Lung (tissue), 12 donors: ENCODE results near the gene ZNF385A. TPM values are rescaled to one million over a fixed set of nuclear protein-coding genes. Genes with fewer than 3 reads are reported as not detected.
A peak's percentile ranks its signal among the peaks of the same experiment; 100 is the strongest.

ENCODE experiments used
- ATAC-seq: fragments of 200-7000 bp; cut with Tn5 transposase; one replicate; pipeline ENCODE4 v1.9.1; 2020; ENCODE audit warnings: moderate number of reproducible peaks; ENCODE audit not compliant: insufficient read depth, low FRiP score
- DNase-seq, 3 donors: peaks; one replicate each; pipeline ENCODE4 v3.0.0-alpha.2; 2013 to 2017
- H3K27ac ChIP-seq, 2 donors: one replicate each; pipeline ENCODE4 v1.5.1; 2013; ENCODE audit warnings: mild to moderate bottlenecking in 2 of 2, moderate library complexity in 2 of 2, control low read depth in 1 of 2, inconsistent platforms in 1 of 2, low read depth in 1 of 2, low read length in 1 of 2
- H3K27me3 ChIP-seq, 3 donors: one replicate each; pipeline ENCODE4 v1.5.1; 2013; ENCODE audit warnings: low read length in 2 of 3; ENCODE audit not compliant: control insufficient read depth in 3 of 3, insufficient read depth in 3 of 3
- H3K36me3 ChIP-seq, 4 donors: one replicate each; pipeline ENCODE4 v1.5.1; 2013; ENCODE audit warnings: low read length in 4 of 4, mild to moderate bottlenecking in 1 of 4, moderate library complexity in 1 of 4; ENCODE audit not compliant: control insufficient read depth in 4 of 4, insufficient read depth in 4 of 4
- H3K4me1 ChIP-seq, 5 donors: one replicate each; pipeline ENCODE4 v1.5.1; 2013; ENCODE audit warnings: low read length in 5 of 5, mild to moderate bottlenecking in 2 of 5, moderate library complexity in 1 of 5; ENCODE audit not compliant: control insufficient read depth in 5 of 5, insufficient read depth in 5 of 5
- H3K4me3 ChIP-seq: one replicate; pipeline ENCODE4 v1.5.1; 2013; ENCODE audit warnings: mild to moderate bottlenecking, control low read depth, moderate library complexity
- H3K9ac ChIP-seq, 2 donors: one replicate each; pipeline ENCODE4 v1.5.1; 2013; ENCODE audit warnings: low read length in 2 of 2, control low read depth in 1 of 2; ENCODE audit not compliant: insufficient read depth in 1 of 2
- H3K9me3 ChIP-seq, 4 donors: one replicate each; pipeline ENCODE4 v1.5.1; 2013; ENCODE audit warnings: low read length in 3 of 4, mild to moderate bottlenecking in 1 of 4, moderate library complexity in 1 of 4; ENCODE audit not compliant: control insufficient read depth in 4 of 4, insufficient read depth in 3 of 4
- CTCF ChIP-seq: IDR thresholded peaks from 2 replicates; pipeline ENCODE4 v1.5.1; 2012; ENCODE audit warnings: mild to moderate bottlenecking; ENCODE audit errors: control extremely low read depth, extremely low read depth
- WGBS, 2 donors: extraction: QIAGEN DNeasy Blood & Tissue Kit; methylation state at CpG; one replicate each; pipeline ENCODE4 v1.1.7; 2013; 5-methylcytosine and 5-hydroxymethylcytosine counted together
- polyA plus RNA-seq, 2 donors: library from polyadenylated mRNA; stranded (reverse); fragments of 200-250 nt; gene quantifications; one replicate each; pipeline ENCODE4 v1.2.1, GENCODE V29; 2013
- total RNA-seq, 2 donors: library from RNA; depleted of rRNA in 1 of 2; stranded (reverse); fragments of >200 nt in 1 of 2; gene quantifications; one replicate each; pipeline ENCODE4 v1.2.1, GENCODE V29; 2014 to 2021
- donor health status: control.
- donor health status: control.
- donor health status: Bipolar disorder and iron deficiency.
- donor health status: healthy.
- donor health status: DM: yes; HTN: yes; CAD: no.

ZNF385A gene
- total and polyA plus RNA-seq, 4 donors = 7.6 to 26.1 (median 16.6) TPM

- DNase-seq = no peak
- H3K27ac ChIP-seq = peak overlapping the region; percentile 84 to 91
- 25 to 43% methylated on average over 10 of the region's 10 CpGs for WGBS, 2 donors
These were observed 27.1 kb upstream of the ZNF385A start for GRCh38 chr12:54411391-54412241.

GRCh38 chr12:54409267-54409666 lies 24.7 kb upstream of the ZNF385A start:
- Histone ChIP-seq H3K27ac (peak overlapping the region in 1 of 2 donors; percentile 6), H3K4me3 (no peak overlapping the region), H3K36me3 (peaks cover 8 to 34% (median 20%) of the 10 kb centered on the region in 4 donors), H3K4me1 (peaks cover 0 to 26% (median 11%) of the 10 kb centered on the region in 5 donors), H3K9ac (no peak overlapping the region), H3K9me3 (no peaks in the 10 kb centered on the region), H3K27me3 (no peaks in the 10 kb centered on the region)
- TF ChIP-seq CTCF = no peak
- DNase-seq = no peak
- no peak for ATAC-seq
- WGBS, 2 donors = 90 to 96% methylated on average over 7 to 8 of the region's 8 CpGs

More at GRCh38 chr12:54411391-54412241, 27.1 kb upstream of the ZNF385A start:
- Histone ChIP-seq H3K27me3 (no peaks in the 10 kb centered on the region), H3K9ac (no peak overlapping the region), H3K9me3 (no peaks in the 10 kb centered on the region), H3K36me3 (peaks cover 0 to 20% (median 10%) of the 10 kb centered on the region in 4 donors), H3K4me1 (peaks cover 0 to 28% (median 11%) of the 10 kb centered on the region in 5 donors), H3K4me3 (no peak overlapping the region)
- peak; percentile 73 for ATAC-seq
- no peak for TF ChIP-seq CTCF

- Histone ChIP-seq H3K27ac (peak overlapping the region; percentile 5 to 54), H3K9ac (no peak overlapping the region), H3K4me1 (peaks cover 0 to 11% (median 0%) of the 10 kb centered on the region in 5 donors), H3K27me3 (no peaks in the 10 kb centered on the region), H3K9me3 (no peaks in the 10 kb centered on the region), H3K4me3 (no peak overlapping the region), H3K36me3 (peaks cover 13 to 49% (median 30%) of the 10 kb centered on the region in 4 donors)
- no peak for DNase-seq
- 37 to 46% methylated on average over 5 of the region's 5 CpGs for WGBS, 2 donors
- TF ChIP-seq CTCF = no peak
- ATAC-seq = no peak
These were observed 22.8 kb upstream of the ZNF385A start for GRCh38 chr12:54407183-54407905.
